ENCODE measurements around the gene ACTL10.

Gene ACTL10

GRCh38 chr20:33650753-33651561 lies 15.8 kb upstream of the ACTL10 start:
- TF ChIP-seq ZNF384 (IDR thresholded peaks at IDR 0.05) (no peak), SP1 (IDR thresholded peaks at IDR 0.05) (no peak), CTBP1 (IDR thresholded peaks at IDR 0.05; ENCODE audit: borderline replicate concordance) (no peak), FOXA1 (IDR thresholded peaks at IDR 0.05) (no peak), SUZ12 (IDR thresholded peaks at IDR 0.05) (no peak), HDGF (IDR thresholded peaks at IDR 0.05; ENCODE audit: borderline replicate concordance) (no peak), TARDBP (IDR thresholded peaks at IDR 0.05) (no peak), NFRKB (IDR thresholded peaks at IDR 0.05) (no peak), FOXM1 (IDR thresholded peaks at IDR 0.05; ENCODE audit: borderline replicate concordance) (no peak), L3MBTL2 (conservative IDR thresholded peaks at IDR 0.05) (no peak), PKNOX1 (IDR thresholded peaks at IDR 0.05) (no peak), LEF1 (IDR thresholded peaks at IDR 0.05; ENCODE audit: borderline replicate concordance) (no peak), FOXK2 (IDR thresholded peaks at IDR 0.05) (no peak), ELF4 (IDR thresholded peaks at IDR 0.05) (no peak), BHLHE40 (IDR thresholded peaks at IDR 0.05; ENCODE audit: borderline replicate concordance) (no peak), ARNT (IDR thresholded peaks at IDR 0.05) (no peak)
- ChIA-PET CTCF (interaction anchor here (0.6 kb wide), 2 partner anchors 16 to 135 kb away, joined by 4 to 6 read pairs; no protein-coding TSS in a partner anchor), POLR2A (interaction anchor here (1.3 kb wide), 1 partner anchor 13 kb away, joined by 6 read pairs; no protein-coding TSS in a partner anchor)
- DNase-seq (ENCODE audit: extremely low spot score), result no peak

GRCh38 chr20:33651562-33652048 lies 15.1 kb upstream of the ACTL10 start:
- no peak for DNase-seq (ENCODE audit: extremely low spot score)
- TF ChIP-seq FOXM1 (IDR thresholded peaks at IDR 0.05; ENCODE audit: borderline replicate concordance), result no peak
- no peak for TF ChIP-seq NFRKB (IDR thresholded peaks at IDR 0.05)
- no peak for TF ChIP-seq HDGF (IDR thresholded peaks at IDR 0.05; ENCODE audit: borderline replicate concordance)
- TF ChIP-seq CTBP1 (IDR thresholded peaks at IDR 0.05; ENCODE audit: borderline replicate concordance), result no peak
- no peak for TF ChIP-seq ARNT (IDR thresholded peaks at IDR 0.05)
- no peak for TF ChIP-seq SUZ12 (IDR thresholded peaks at IDR 0.05)
- TF ChIP-seq FOXA1 (IDR thresholded peaks at IDR 0.05), result no peak
- no peak for TF ChIP-seq BHLHE40 (IDR thresholded peaks at IDR 0.05; ENCODE audit: borderline replicate concordance)
- no peak for TF ChIP-seq LEF1 (IDR thresholded peaks at IDR 0.05; ENCODE audit: borderline replicate concordance)
- TF ChIP-seq FOXK2 (IDR thresholded peaks at IDR 0.05), result no peak
- TF ChIP-seq TARDBP (IDR thresholded peaks at IDR 0.05), result no peak
- TF ChIP-seq PKNOX1 (IDR thresholded peaks at IDR 0.05), result no peak
- no peak for TF ChIP-seq ELF4 (IDR thresholded peaks at IDR 0.05)
- no peak for TF ChIP-seq ZNF384 (IDR thresholded peaks at IDR 0.05)
- TF ChIP-seq SP1 (IDR thresholded peaks at IDR 0.05), result no peak
- TF ChIP-seq L3MBTL2 (conservative IDR thresholded peaks at IDR 0.05), result no peak
- ChIA-PET CTCF (no interaction called here), POLR2A (interaction anchor here (1.3 kb wide), 1 partner anchor 12 kb away, joined by 6 read pairs; no protein-coding TSS in a partner anchor)

GRCh38 chr20:33653218-33653899 lies 13.4 kb upstream of the ACTL10 start:
- peak; percentile 82 for DNase-seq (ENCODE audit: extremely low spot score)
- TF ChIP-seq HDGF (IDR thresholded peaks at IDR 0.05; ENCODE audit: borderline replicate concordance) (no peak), CTBP1 (IDR thresholded peaks at IDR 0.05; ENCODE audit: borderline replicate concordance) (no peak), BHLHE40 (IDR thresholded peaks at IDR 0.05; ENCODE audit: borderline replicate concordance) (no peak), L3MBTL2 (conservative IDR thresholded peaks at IDR 0.05) (no peak)
- ChIA-PET POLR2A (interaction anchor here (0.6 to 3.1 kb wide), 4 partner anchors 11 to 196 kb away, joined by 3 to 23 read pairs (median 3); partner anchors contain the start of gene C20orf144), CTCF (interaction anchor here (0.9 to 1.4 kb wide), 5 partner anchors 9 to 196 kb away, joined by 3 to 5 read pairs (median 4); no protein-coding TSS in a partner anchor)

GRCh38 chr20:33653900-33654596 lies 12.7 kb upstream of the ACTL10 start:
- no peak for DNase-seq (ENCODE audit: extremely low spot score)

GRCh38 chr20:33654680-33655161 lies 12.0 kb upstream of the ACTL10 start:
- TF ChIP-seq NFRKB (IDR thresholded peaks at IDR 0.05) (no peak), CTBP1 (IDR thresholded peaks at IDR 0.05; ENCODE audit: borderline replicate concordance) (no peak), SP1 (IDR thresholded peaks at IDR 0.05) (no peak), LEF1 (IDR thresholded peaks at IDR 0.05; ENCODE audit: borderline replicate concordance) (no peak), PKNOX1 (IDR thresholded peaks at IDR 0.05) (no peak), ELF4 (IDR thresholded peaks at IDR 0.05) (no peak), HDGF (IDR thresholded peaks at IDR 0.05; ENCODE audit: borderline replicate concordance) (no peak), ARNT (IDR thresholded peaks at IDR 0.05) (no peak), FOXK2 (IDR thresholded peaks at IDR 0.05) (no peak), FOXA1 (IDR thresholded peaks at IDR 0.05) (no peak)
- ChIA-PET POLR2A (interaction anchor here (3.1 kb wide), 1 partner anchor 9 kb away, joined by 23 read pairs; the partner anchor contains the start of gene C20orf144), CTCF (no interaction called here)
- DNase-seq (ENCODE audit: extremely low spot score), result no peak

More at GRCh38 chr20:33653900-33654596, 12.7 kb upstream of the ACTL10 start:
- TF ChIP-seq HDGF (IDR thresholded peaks at IDR 0.05; ENCODE audit: borderline replicate concordance), result no peak
- TF ChIP-seq ZNF384 (IDR thresholded peaks at IDR 0.05), result no peak
- TF ChIP-seq SUZ12 (IDR thresholded peaks at IDR 0.05), result no peak
- no peak for TF ChIP-seq NFRKB (IDR thresholded peaks at IDR 0.05)
- TF ChIP-seq LEF1 (IDR thresholded peaks at IDR 0.05; ENCODE audit: borderline replicate concordance), result no peak
- TF ChIP-seq L3MBTL2 (conservative IDR thresholded peaks at IDR 0.05), result no peak
- ChIA-PET POLR2A (interaction anchor here (0.6 to 3.1 kb wide), 3 partner anchors 10 to 139 kb away, joined by 3 to 23 read pairs (median 3); partner anchors contain the start of gene C20orf144), CTCF (interaction anchor here (0.9 to 1.0 kb wide), 4 partner anchors 9 to 138 kb away, joined by 3 to 5 read pairs (median 4); no protein-coding TSS in a partner anchor)

All from HEK293T (cell line).